ENCODE measurements around the gene NFIB. TPM values are rescaled to one million over a fixed set of nuclear protein-coding genes. Genes with fewer than 3 reads are reported as not detected.

NFIB gene
- total RNA-seq, 1 donor from 2014 or later = 1.5 TPM

GRCh38 chr9:14119694-14120514 lies 194.0 kb downstream of the NFIB start:
- no peak for DNase-seq
- Mint-ChIP-seq H3K9me3 (ENCODE audit: unreplicated experiment) (no peaks in the 10 kb centered on the region), H3K4me3 (ENCODE audit: unreplicated experiment) (no peak overlapping the region), H3K27ac (ENCODE audit: unreplicated experiment) (no peak overlapping the region), H3K27me3 (ENCODE audit: unreplicated experiment) (no peaks in the 10 kb centered on the region), H3K36me3 (ENCODE audit: unreplicated experiment) (no peaks in the 10 kb centered on the region), H3K4me1 (ENCODE audit: low read depth, unreplicated experiment) (no peaks in the 10 kb centered on the region)
- TF ChIP-seq CTCF (IDR thresholded peaks at IDR 0.05; ENCODE audit: partially characterized antibody, unreplicated experiment) = no peak

- Mint-ChIP-seq H3K27ac (ENCODE audit: unreplicated experiment) (no peak overlapping the region), H3K4me3 (ENCODE audit: unreplicated experiment) (no peak overlapping the region), H3K4me1 (ENCODE audit: low read depth, unreplicated experiment) (no peaks in the 10 kb centered on the region), H3K9me3 (ENCODE audit: unreplicated experiment) (no peaks in the 10 kb centered on the region), H3K36me3 (ENCODE audit: unreplicated experiment) (no peaks in the 10 kb centered on the region), H3K27me3 (ENCODE audit: unreplicated experiment) (no peaks in the 10 kb centered on the region)
- TF ChIP-seq CTCF (IDR thresholded peaks at IDR 0.05; ENCODE audit: partially characterized antibody, unreplicated experiment) = no peak
- DNase-seq = no peak
Measured at GRCh38 chr9:14112226-14112625, 201.7 kb downstream of the NFIB start.

- no peaks in the 10 kb centered on the region for H3K36me3 Mint-ChIP-seq (ENCODE audit: unreplicated experiment)
- H3K27me3 Mint-ChIP-seq (ENCODE audit: unreplicated experiment) = no peaks in the 10 kb centered on the region
- no peak overlapping the region for H3K4me3 Mint-ChIP-seq (ENCODE audit: unreplicated experiment)
- H3K9me3 Mint-ChIP-seq (ENCODE audit: unreplicated experiment) = no peaks in the 10 kb centered on the region
- no peaks in the 10 kb centered on the region for H3K4me1 Mint-ChIP-seq (ENCODE audit: low read depth, unreplicated experiment)
- no peak for DNase-seq
- H3K27ac Mint-ChIP-seq (ENCODE audit: unreplicated experiment) = no peak overlapping the region
- no peak for TF ChIP-seq CTCF (IDR thresholded peaks at IDR 0.05; ENCODE audit: partially characterized antibody, unreplicated experiment)
Measured at GRCh38 chr9:14111696-14112095, 202.2 kb downstream of the NFIB start.

- DNase-seq = no peak
- H3K4me3 Mint-ChIP-seq (ENCODE audit: unreplicated experiment) = no peak overlapping the region
- H3K36me3 Mint-ChIP-seq (ENCODE audit: unreplicated experiment) = no peaks in the 10 kb centered on the region
- H3K9me3 Mint-ChIP-seq (ENCODE audit: unreplicated experiment) = no peaks in the 10 kb centered on the region
- no peak overlapping the region for H3K27ac Mint-ChIP-seq (ENCODE audit: unreplicated experiment)
- peaks cover 5% of the 10 kb centered on the region for H3K4me1 Mint-ChIP-seq (ENCODE audit: low read depth, unreplicated experiment)
- TF ChIP-seq CTCF (IDR thresholded peaks at IDR 0.05; ENCODE audit: partially characterized antibody, unreplicated experiment) = no peak
- no peaks in the 10 kb centered on the region for H3K27me3 Mint-ChIP-seq (ENCODE audit: unreplicated experiment)
Measured at GRCh38 chr9:14107977-14108376, 206.0 kb downstream of the NFIB start.

- no peaks in the 10 kb centered on the region for H3K36me3 Mint-ChIP-seq (ENCODE audit: unreplicated experiment)
- H3K9me3 Mint-ChIP-seq (ENCODE audit: unreplicated experiment) = no peaks in the 10 kb centered on the region
- H3K27me3 Mint-ChIP-seq (ENCODE audit: unreplicated experiment) = no peaks in the 10 kb centered on the region
- no peak for TF ChIP-seq CTCF (IDR thresholded peaks at IDR 0.05; ENCODE audit: partially characterized antibody, unreplicated experiment)
- no peak overlapping the region for H3K27ac Mint-ChIP-seq (ENCODE audit: unreplicated experiment)
- H3K4me1 Mint-ChIP-seq (ENCODE audit: low read depth, unreplicated experiment) = peaks cover 5% of the 10 kb centered on the region
- H3K4me3 Mint-ChIP-seq (ENCODE audit: unreplicated experiment) = no peak overlapping the region
- DNase-seq = no peak
Measured at GRCh38 chr9:14107495-14107894, 206.4 kb downstream of the NFIB start.

All from glutamatergic neuron (in vitro differentiated cells).